Stimulated activated CD8-positive, alpha-beta memory T cell treated with anti-CD3 and anti-CD28 coated beads, Interleukin-7, amount 100 ng/mL, for 4 hours (primary cell): ENCODE measurements around the gene CBR3.
"Not testable (repeated sequence)": the region's sequence is repeated elsewhere in the genome, so short reads cannot be mapped to it uniquely, and the experiment has no call there.

ENCODE experiments used
- DNase-seq, 2 donors: peaks; one replicate each; pipeline ENCODE4 v3.0.0-alpha.2; 2020; ENCODE audit warnings: low read depth in 2 of 2

CBR3 gene

DNA sequence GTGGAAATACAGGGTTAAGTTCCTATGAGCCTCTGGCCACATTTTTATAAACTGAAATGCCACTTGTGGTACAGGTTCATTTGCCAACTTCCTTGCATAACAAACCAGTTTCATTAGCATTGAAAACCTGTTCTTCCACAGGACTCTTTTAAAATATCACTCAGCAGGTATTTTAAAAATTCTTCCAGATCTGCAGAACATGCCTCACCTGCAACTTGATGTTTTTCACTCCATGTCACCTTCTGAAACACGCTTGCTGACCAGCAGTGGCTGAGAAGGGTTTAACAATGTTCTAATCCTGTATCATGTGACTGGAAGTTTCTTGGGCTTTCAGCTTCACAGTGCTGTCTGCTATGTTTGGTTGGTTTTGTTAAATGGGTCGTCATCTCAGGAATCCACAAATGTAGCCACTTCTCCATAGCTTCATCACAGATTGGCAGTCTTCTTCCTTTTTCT lies 17.6 kb upstream of the CBR3 start:
- no peak for DNase-seq

DNA sequence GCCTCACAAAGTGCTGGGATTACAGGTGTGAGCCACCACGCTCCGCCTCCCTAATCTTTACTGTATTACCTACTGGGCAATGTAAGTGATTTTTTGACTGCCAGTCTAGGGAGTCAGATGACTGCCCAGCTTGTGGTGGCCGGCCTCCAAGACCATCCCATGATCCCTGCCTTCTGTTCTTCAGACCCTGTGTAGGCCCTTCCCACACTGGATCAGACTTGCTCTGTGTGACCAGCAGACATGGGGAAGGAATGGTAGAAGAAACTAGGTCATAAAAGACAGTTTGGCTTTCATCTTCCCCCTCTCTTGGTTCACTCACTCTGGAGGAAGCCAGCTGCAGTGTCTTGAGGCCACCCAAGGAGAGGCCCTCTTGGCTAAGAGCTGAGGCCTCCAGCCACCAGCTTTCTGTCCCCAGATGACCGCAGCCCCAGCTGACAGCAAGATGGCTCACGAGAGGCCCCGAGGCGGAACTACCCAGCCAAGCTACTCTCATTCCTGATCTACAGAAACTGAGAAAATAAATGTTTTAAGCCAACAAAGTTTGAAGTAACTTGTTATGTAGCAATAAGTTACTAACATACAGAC lies 14.5 kb upstream of the CBR3 start:
- no peak for DNase-seq

DNA sequence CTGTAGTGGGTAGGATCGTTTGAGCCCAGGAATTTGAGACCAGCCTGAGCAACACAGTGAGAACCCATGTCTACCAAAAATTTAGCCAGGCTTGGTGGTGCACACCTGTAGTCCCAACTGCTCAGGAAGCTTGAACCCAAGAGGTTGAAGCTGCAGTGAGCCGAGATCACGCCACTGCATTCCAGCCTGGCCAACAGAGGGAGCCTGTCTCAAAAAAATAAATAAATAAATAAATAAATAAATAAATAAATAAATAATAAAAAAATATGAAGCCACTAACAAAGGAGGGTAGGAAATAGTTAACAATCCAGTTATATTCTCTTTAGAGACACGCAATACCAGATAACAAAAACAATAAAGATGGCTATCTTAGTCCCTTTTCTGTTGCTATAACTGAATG lies 11.9 kb upstream of the CBR3 start:
- DNase-seq = no peak

DNA sequence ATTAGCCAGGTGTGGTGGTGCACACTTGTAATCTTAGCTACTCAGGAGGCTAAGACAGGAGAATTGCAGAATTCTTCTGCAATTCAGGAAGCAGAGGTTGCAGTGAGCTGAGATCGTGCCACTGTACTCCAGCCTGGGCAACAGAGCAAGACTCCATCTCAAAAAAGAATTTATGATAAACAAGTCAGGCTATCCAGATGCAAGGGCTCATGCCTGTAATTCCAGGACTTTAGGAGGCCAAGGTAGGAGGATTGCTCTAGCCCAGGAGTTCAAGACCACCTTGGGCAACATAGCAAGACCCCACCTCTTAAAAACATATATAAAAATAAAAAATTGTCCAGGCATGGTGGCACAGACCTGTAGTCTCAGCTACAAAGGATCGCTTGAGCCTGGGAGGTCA lies 10.5 kb upstream of the CBR3 start:
- no peak for DNase-seq

DNA sequence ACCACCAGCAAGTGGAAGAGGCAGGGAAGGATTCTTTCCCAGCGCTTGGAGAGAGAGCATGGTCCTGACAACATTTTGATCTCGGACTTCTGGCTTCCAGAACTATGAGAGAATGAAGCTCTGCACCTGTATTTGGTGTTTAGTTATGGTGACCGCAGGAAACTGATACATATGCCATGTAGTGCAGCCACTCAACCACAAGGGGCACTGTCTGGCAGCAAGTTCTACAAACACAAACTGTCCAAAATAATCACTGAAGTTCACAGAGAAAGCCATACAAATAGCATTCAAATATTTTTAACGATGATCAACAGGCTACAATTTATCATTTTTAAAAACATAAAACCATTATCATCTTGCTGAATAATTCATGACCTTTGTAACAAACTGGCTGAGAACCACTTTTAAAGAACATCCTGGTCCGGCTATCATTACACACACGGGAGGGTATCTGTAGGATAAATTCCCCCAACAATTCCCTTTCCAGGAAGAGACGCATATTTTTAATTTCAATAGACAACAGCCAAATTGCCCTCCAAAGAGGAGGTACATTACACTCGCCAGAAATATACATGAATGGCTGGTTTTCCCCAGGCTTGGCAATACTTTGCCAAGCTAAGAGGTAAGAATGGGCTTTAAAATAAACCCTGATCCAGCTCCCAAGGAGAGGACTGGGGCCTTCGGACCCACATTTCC lies 9.2 kb upstream of the CBR3 start:
- peak in 1 of 2 donors; percentile 25 for DNase-seq

DNA sequence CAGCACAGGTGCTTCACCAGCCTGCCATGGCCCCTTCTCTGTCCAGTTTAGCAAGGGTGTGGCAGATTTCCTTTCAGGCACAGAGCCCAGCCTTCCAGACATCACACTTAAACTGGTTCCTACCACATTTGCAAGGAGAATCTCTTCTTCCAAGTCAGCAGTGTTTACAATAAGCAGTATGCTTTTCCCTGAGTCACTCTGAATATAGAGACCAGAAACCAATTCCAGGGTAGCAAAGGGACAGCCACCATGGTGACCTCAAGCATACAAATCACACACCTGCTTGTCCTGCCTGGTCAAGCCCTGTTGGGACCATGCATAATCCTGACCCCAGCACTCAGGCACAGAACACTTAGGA lies 8.7 kb upstream of the CBR3 start:
- no peak for DNase-seq

DNA sequence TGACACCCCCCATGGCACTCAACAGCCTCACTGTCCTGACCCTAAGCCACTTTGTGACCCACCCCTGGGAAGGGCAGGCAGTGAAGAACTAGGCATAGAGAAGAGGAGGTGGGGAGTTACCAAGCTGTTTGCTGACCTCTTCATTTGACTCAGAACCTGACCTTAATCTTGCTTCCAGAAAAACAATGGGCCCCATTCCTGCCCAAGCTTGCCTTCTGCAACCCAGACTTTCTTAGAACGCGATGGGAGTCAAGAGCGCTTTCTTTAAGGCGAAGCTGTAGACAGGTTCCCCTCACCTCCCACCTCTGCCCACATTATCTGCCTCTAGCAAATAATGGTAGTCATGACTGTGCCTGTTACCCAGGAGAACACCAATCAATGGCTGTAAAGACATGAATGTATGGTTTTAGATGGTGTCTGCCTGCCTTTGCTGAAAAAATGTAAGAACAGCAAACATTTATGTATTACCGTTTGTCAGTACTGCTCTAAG lies 8.2 kb upstream of the CBR3 start:
- no peak for DNase-seq

DNA sequence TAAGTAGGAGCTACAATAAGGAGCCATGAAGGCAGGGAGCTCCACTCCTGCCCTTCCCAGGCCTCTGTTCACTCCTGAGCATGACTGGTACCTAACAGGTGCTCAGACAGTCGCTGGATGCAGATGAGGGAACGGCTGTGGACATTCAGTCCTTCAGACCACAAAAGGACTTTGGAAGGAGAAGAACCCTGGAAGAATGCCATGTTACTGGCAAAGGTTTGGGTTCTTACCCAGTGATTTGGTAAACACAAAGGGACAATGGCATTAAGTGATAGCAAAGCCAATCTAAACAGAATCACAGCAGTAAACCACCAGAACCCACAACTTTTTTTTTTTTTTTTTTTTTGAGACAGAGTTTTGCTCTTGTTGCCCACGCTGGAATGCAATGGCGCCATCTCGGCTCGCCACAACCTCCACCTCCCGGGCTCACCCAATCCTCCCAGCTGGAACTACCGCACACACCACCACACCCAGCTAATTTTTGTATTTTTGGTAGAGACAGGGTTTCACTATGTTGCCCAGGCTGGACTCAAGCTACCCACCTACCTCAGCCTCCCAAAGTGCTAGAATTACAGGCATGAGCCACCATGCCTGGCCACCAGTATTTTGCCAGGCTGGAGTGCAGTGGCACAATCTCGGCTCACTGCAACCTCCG lies 7.5 kb upstream of the CBR3 start:
- DNase-seq = no peak

DNA sequence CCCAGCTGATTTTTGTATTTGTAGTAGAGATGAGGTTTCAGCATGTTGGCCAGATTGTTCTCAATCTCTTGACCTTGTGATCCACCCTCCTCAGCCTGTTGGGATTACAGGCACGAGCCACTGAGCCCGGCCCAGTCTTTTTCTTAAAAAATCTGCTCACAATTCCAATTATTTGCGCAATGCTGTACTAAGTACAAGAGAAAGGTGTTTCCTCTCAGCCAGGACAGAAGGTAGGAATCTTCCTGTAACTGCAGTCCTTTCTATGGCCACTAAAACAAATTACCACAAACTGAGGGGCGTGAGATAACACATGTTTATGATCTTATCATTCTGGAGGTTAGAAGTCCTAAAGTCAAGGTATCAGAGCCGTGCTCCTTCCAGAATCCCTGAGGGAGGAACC lies 6.9 kb upstream of the CBR3 start:
- DNase-seq = no peak

DNA sequence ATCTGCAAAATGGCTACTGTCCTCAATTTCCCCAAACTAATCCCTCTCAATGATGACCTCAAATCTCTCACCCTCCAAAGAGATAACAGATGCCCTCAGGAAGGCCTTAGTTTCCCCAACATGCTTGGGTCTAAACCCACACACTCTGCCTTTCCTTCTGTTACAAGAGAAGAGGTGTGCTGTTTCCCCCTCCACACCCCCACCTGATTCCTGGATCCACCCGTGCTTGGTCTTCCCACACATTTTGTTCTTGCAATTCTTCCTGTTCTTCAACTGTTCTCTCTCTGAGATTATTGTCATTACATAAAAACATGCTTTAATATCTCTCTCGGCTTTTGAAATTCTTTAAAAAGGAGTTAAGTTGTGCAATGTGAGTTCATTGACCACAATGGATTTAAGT lies 5.7 kb upstream of the CBR3 start:
- no peak for DNase-seq

DNA sequence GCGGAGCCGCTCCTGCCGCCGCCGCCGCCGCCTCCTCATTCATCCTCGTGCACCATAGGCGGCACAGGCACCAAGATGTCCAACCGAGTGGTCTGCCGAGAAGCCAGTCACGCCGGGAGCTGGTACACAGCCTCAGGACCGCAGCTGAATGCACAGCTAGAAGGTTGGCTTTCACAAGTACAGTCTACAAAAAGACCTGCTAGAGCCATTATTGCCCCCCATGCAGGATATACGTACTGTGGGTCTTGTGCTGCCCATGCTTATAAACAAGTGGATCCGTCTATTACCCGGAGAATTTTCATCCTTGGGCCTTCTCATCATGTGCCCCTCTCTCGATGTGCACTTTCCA lies 4.5 kb upstream of the CBR3 start:
- not testable (repeated sequence) for DNase-seq

DNA sequence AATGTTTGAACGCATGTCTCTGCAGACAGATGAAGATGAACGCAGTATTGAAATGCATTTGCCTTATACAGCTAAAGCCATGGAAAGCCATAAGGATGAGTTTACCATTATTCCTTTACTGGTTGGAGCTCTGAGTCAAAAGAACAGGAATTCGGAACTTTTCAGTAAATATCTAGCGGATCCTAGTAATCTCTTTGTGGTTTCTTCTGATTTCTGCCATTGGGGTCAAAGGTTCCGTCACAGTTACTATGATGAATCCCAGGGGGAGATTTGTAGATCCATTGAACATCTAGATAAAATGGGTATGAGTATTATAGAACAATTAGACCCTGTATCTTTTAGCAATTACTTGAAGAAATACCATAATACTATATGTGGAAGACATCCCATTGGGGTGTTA lies 4.0 kb upstream of the CBR3 start:
- not testable (repeated sequence) for DNase-seq

DNA sequence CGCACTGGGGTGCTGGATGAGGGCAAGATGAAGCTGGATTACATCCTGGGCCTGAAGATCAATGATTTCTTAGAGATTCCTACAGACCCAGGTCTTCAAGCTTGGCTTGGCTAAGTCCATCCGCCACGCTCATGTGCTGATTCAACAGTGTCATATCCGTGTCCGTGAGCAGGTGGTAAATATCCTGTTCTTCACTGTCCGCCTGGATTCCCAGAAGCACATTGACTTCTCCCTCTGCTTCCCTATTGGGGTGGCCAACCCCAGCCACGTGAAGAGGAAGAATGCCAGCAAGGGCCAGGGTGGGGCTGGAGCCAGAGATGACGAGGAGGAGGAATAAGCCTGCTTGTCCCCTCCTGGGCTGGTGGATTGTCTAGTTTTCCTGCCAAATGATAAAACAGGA lies 2.2 kb upstream of the CBR3 start:
- no peak for DNase-seq

DNA sequence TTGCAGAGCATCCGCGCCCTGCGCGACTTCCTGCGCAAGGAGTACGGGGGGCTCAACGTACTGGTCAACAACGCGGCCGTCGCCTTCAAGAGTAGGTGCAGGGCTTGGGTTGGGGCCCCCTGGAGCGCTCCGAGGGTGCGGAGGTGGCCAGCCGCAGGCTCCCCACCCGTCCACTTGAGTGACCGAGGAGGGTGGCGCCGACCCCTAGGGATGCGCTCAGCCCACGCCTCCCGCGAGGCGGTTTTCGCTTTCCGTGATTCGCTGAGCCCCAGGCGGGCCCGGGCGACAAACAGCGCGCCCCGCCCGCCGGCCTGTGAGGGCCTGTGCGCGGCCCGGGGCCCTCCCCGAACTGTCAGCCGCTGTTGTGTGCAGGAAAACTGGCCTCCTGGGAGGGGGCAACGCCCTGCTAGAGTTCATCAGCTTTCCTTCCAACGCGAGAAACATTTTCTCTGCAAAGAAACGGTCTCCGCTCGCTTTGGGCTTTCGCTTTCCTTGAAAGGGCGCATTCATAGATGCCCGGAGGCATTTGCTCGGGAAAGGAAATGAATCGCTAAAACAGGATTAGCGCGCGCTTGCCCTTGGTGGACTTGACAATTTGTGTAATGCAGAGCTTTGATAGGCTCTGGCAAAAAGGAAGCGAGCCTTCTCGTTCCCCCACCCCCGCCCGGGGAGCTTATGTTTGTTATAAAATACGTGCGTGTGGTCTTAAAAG lies 668 bp downstream of the CBR3 start:
- peak in 1 of 2 donors; percentile 35 for DNase-seq

DNA sequence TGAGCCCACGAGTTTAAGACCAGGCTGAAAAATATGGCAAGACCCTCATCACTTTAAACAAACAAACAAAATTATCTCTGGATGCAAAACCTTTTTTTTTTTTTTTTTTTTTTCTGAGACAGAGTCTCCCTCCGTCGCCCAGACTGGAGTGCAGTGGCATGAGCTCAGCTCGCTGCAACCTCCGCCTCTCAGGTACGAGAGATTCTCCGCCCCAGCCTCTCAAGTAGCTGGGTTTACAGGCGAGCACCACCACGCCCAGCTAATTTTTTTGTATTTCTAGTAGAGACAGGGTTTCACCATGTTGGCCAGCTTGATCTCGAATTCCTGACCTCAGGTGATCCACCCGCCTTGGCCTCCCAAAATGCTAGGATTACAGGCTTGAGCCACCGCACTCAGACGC lies 4.9 kb downstream of the CBR3 start:
- not testable (repeated sequence) for DNase-seq

DNA sequence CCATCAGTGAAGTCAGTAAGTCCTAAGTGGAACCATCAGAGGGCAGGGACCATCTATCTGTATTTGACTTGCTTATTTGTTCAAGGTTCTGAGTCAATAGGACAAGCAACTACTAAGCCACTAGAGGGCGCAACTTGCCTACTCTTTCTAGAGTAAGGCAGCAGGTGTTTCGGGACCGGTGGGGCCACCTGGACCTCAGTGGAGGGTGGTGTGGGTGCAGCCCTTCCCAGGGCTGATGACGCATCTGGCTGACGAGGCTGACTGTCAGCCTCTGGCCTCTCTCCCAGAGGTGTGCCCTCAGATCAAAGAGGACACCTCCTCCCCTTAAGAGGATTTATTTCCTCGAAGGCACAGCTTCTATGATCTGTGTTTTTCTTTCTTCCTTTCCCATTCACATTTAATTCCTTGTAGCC lies 6.6 kb downstream of the CBR3 start:
- peak; percentile 74 to 90 for DNase-seq

DNA sequence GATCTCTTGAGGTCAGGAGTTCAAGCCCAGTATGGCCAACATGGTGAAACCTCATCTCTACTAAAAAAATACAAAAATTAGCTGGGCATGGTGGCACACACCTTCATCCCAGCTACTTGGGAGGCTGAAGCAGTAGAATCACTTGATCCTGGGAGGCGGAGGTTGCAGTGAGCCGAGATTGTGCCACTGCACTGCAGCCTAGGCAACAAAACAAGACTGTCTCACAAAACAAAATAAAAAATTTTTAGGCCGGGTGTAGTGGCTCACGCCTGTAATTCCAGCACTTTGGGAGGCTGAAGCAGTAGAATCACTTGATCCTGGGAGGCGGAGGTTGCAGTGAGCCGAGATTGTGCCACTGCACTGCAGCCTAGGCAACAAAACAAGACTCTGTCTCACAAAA lies 9.4 kb downstream of the CBR3 start:
- DNase-seq = not testable (repeated sequence)

DNA sequence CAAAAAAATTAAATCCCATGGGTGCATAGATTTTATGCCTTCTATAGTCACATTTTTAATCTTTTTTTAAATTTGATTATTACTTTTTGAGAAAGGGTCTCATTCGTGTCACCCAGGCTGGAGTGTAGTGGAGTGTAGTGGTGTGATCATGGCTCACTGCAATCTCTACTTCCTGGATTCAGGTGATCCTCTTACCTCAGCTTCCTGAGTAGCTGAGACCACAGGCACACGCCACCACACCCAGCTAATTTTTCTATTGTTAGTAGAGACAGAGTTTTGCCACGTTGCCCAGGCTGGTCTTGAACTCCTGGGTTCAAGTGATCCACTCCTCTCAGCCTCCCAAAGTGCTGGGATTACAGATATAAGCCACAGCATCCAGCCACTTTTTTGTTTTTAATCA lies 10.4 kb downstream of the CBR3 start:
- DNase-seq = no peak

DNA sequence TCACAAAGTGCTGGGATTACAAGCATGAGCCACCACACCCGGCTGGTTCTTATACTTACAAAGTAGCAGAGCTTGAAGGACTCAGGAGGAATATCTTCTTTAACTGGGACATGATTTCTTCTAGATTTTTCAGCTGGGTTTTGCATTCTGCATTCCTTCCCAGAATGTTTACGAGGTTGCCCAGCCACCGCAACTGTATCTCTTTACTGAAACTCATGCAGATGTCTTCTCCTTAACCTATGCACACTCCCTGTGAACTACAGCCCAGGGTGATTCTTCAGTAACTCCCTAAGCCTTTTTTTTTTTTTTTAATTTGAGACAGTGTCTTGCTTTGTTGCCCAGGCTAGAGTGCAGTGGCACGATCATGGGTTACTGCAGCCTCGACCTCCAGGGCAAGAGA lies 13.0 kb downstream of the CBR3 start:
- DNase-seq = no peak

DNA sequence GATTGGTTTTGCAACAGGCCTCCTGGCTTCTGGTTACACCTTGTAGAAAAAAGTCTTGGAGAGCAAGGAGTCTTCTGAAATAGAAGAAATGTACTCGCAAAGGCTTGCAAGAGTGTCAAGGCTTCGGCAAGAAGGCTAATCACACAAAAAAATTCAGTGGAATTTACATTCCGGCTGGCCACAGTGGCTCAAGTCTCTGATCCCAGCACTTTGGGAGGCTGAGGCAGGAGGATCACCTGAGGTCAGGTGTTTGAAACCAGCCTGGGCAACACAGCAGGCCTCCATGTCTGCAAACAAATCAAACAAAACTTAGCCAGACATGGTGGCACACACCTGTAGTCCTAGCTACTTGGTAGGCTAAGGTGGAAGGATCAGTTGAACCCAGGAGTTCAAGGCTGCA lies 14.0 kb downstream of the CBR3 start:
- DNase-seq = no peak

DNA sequence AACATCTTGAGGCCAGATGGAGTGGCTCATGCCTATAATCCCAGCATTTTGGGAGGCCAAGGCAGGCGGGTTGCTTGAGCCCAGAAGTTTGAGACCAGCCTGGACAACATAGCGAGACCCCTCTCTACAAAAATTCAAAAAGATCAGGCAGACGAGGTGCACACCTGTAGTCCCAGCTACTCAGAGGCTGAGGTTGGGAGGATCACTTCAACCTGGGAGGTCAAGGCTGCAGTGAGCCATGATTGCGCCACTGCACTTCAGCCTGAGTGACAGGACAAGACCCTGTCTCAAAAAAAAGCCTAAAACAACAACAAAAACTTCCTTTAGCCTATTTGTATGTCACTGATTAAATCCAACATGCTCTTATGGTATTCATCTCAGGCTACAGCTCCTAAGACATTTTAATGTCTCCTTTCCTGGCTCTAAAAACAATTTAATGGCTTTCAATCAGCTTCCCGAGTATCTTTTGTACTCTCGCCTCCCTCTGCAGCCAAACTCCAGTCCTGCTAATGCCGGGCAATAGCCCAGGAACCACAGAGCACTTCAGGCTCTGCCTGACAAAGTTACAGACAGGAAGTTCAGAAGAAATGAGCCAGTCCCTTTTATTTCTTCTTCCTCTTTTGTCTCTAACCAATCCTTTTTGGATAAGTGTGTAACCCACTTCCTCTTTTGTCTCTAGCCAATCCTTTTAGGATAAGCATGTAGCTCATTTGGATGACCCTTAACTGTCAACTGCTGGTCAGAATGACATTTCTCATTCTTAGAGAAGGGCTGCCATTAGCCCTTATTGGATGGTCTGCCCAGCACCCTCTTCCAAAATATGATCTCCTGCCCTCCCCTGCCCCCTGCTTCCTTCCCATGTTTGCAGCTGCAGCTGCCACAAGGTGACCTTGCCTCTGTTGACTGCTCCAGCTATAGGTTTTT lies 15.2 kb downstream of the CBR3 start:
- no peak for DNase-seq
